SK-N-SH (cell line): ENCODE measurements around the gene CABP1. TPM values are rescaled to one million over a fixed set of nuclear protein-coding genes. Genes with fewer than 3 reads are reported as not detected.

Experiments
- CTCF ChIA-PET: fragments of 300-600, 350-600 bp; formaldehyde crosslinking; extraction: SDS; loops from one replicate; lab custom pipeline; 2021; lab: Yijun Ruan, JAX
- POLR2A ChIA-PET: fragments of 350-600 bp; sonication (Branson Sonifier 250); formaldehyde crosslinking; extraction: SDS; loops from one replicate; lab custom pipeline; 2020; ENCODE audit warnings: antibody characterized with exemption, inconsistent platforms; lab: Yijun Ruan, JAX
- DNase-seq: peaks from one replicate; pipeline ENCODE4 v3.0.0; 2012
- H2AFZ ChIP-seq: fragments of 200-600 bp; sonication (generic); 2 replicates; pipeline ENCODE4 v1.8.1; 2016; ENCODE audit warnings: antibody characterized with exemption, mild to moderate bottlenecking, low read depth
- H3F3A ChIP-seq: fragments of 200-600 bp; sonication (generic); replicated peaks from 2 replicates; pipeline ENCODE3; 2016; ENCODE audit warnings: antibody characterized with exemption, mild to moderate bottlenecking; ENCODE audit not compliant: insufficient read depth
- H3K27ac ChIP-seq, 2 experiments: fragments of 200-500 bp in 1 of 2; fragments of 200-600 bp in 1 of 2; sonication (Bioruptor generic) in 1 of 2; sonication (generic), shearing (Covaris generic) in 1 of 2; 2 replicates each; pipeline versions ENCODE4 v1.5.1 to v1.6.1; 2014 to 2016; ENCODE audit warnings: low read depth in 2 of 2, inconsistent platforms in 1 of 2, low read length in 1 of 2, mild to moderate bottlenecking in 1 of 2, mixed read lengths in 1 of 2
- H3K27me3 ChIP-seq: fragments of 200-600 bp; sonication (generic), shearing (Covaris generic); 2 replicates; pipeline ENCODE4 v1.6.1; 2016; ENCODE audit warnings: mixed run types; ENCODE audit not compliant: insufficient read depth
- H3K36me3 ChIP-seq, 2 experiments: fragments of 200-500 bp in 1 of 2; fragments of 200-600 bp in 1 of 2; sonication (Bioruptor generic) in 1 of 2; sonication (generic) in 1 of 2; replicated peaks in 1 of 2; 2 replicates each; pipeline versions ENCODE3 to v1.5.1; 2014 to 2016; ENCODE audit warnings: low read length in 1 of 2, mild to moderate bottlenecking in 1 of 2; ENCODE audit not compliant: insufficient read depth in 2 of 2, control insufficient read depth in 1 of 2
- H3K4me1 ChIP-seq, 2 experiments: fragments of 200-500 bp in 1 of 2; fragments of 200-600 bp in 1 of 2; sonication (Bioruptor generic) in 1 of 2; sonication (generic), shearing (Covaris generic) in 1 of 2; 2 replicates each; pipeline versions ENCODE4 v1.5.1 to v1.6.1; 2014 to 2016; ENCODE audit warnings: low read depth in 1 of 2, low read length in 1 of 2, mixed run types in 1 of 2; ENCODE audit not compliant: insufficient read depth in 2 of 2, control insufficient read depth in 1 of 2
- H3K4me2 ChIP-seq: fragments of 200-600 bp; sonication (generic), shearing (Covaris generic); 2 replicates; pipeline ENCODE4 v1.6.1; 2017; ENCODE audit warnings: mixed run types
- H3K4me3 ChIP-seq, 2 experiments: fragments of 200-500 bp in 1 of 2; fragments of 200-600 bp in 1 of 2; sonication (Bioruptor generic) in 1 of 2; sonication (generic), shearing (Covaris generic) in 1 of 2; 2 replicates each; pipeline versions ENCODE4 v1.5.1 to v1.8.1; 2014 to 2016; ENCODE audit warnings: low read depth in 2 of 2, inconsistent platforms in 1 of 2, low read length in 1 of 2, mild to moderate bottlenecking in 1 of 2, mixed read lengths in 1 of 2, moderate library complexity in 1 of 2
- H3K79me2 ChIP-seq: fragments of 200-600 bp; sonication (generic); 2 replicates; pipeline ENCODE4 v1.8.1; 2017; ENCODE audit warnings: mild to moderate bottlenecking; ENCODE audit not compliant: insufficient read depth
- H3K9ac ChIP-seq: fragments of 200-600 bp; sonication (generic); 2 replicates; pipeline ENCODE4 v1.6.1; 2017; ENCODE audit warnings: mixed run types
- H3K9me2 ChIP-seq: fragments of 200-600 bp; sonication (generic); 2 replicates; pipeline ENCODE4 v1.6.1; 2017; ENCODE audit warnings: mixed run types
- H3K9me3 ChIP-seq: fragments of 200-600 bp; sonication (generic); 2 replicates; pipeline ENCODE4 v1.6.1; 2017; ENCODE audit warnings: mixed run types, mild to moderate bottlenecking, moderate library complexity
- H4K20me1 ChIP-seq: fragments of 200-600 bp; sonication (generic); 2 replicates; pipeline ENCODE4 v1.6.1; 2017; ENCODE audit warnings: mild to moderate bottlenecking, mixed run types; ENCODE audit not compliant: insufficient read depth
- ELF1 ChIP-seq: IDR thresholded peaks from 2 replicates; pipeline ENCODE4 v1.4.0; 2012
- EZH2phosphoT487 ChIP-seq: fragments of 200-600 bp; sonication (generic); IDR thresholded peaks from 2 replicates; pipeline ENCODE4 v1.6.1; 2017; ENCODE audit warnings: low read depth, mixed run types, mild to moderate bottlenecking, antibody characterized with exemption, moderate library complexity, borderline replicate concordance
- FOSL2 ChIP-seq: IDR thresholded peaks from 2 replicates; pipeline ENCODE4 v1.4.0; 2012; ENCODE audit warnings: low read depth, mild to moderate bottlenecking, moderate library complexity, borderline replicate concordance
- FOXM1 ChIP-seq: IDR thresholded peaks from 2 replicates; pipeline ENCODE4 v1.4.0; 2012; ENCODE audit warnings: low read depth, mild to moderate bottlenecking
- GABPA ChIP-seq: IDR thresholded peaks from 2 replicates; pipeline ENCODE4 v1.4.0; 2012; ENCODE audit warnings: low read depth, mild to moderate bottlenecking
- GATA2 ChIP-seq: sonication (generic); formaldehyde crosslinking; IDR thresholded peaks from 2 replicates; pipeline ENCODE4 v1.5.0; 2020; ENCODE audit warnings: mild to moderate bottlenecking, missing genetic modification reagents
- IRF3 ChIP-seq: fragments of 150-350 bp; IDR thresholded peaks from 2 replicates; pipeline ENCODE4 v1.6.1; 2016; ENCODE audit warnings: mild to moderate bottlenecking, low read depth, low read length
- MEF2A ChIP-seq: IDR thresholded peaks from 2 replicates; pipeline ENCODE4 v1.4.0; 2012; ENCODE audit warnings: low read depth, borderline replicate concordance
- MXI1 ChIP-seq: IDR thresholded peaks from 2 replicates; pipeline ENCODE4 v1.6.1; 2012; ENCODE audit warnings: mild to moderate bottlenecking, low read depth, low read length, improper control_type of control experiment
- NRF1 ChIP-seq: IDR thresholded peaks from 2 replicates; pipeline ENCODE4 v1.6.1; 2012; ENCODE audit warnings: low read depth, mild to moderate bottlenecking, low read length
- RCOR1 ChIP-seq: fragments of 150-350 bp; IDR thresholded peaks from 2 replicates; pipeline ENCODE4 v1.6.1; 2017; ENCODE audit warnings: antibody characterized with exemption, low read length
- SIN3A ChIP-seq: IDR thresholded peaks from 2 replicates; pipeline ENCODE4 v1.6.1; 2012; ENCODE audit warnings: low read depth, mild to moderate bottlenecking, low read length, moderate library complexity, borderline replicate concordance
- TAF1 ChIP-seq: IDR thresholded peaks from 2 replicates; pipeline ENCODE4 v1.6.1; 2012; ENCODE audit warnings: low read depth, mild to moderate bottlenecking, low read length, moderate library complexity, borderline replicate concordance
- YY1 ChIP-seq: IDR thresholded peaks from 2 replicates; pipeline ENCODE4 v1.4.0; 2012; ENCODE audit warnings: low read depth, mild to moderate bottlenecking
- WGBS: methylation state at CpG from one replicate; pipeline ENCODE4 v1.1.6; 2017; ENCODE audit warnings: low lambda C conversion rate; 5-methylcytosine and 5-hydroxymethylcytosine counted together
- polyA plus RNA-seq, 3 experiments: library from polyadenylated mRNA; depleted of rRNA; stranded (reverse); fragments of >200 nt; gene quantifications; 2 replicates each; pipeline ENCODE4 v1.2.3, GENCODE V29; 2012
- TF ChIP-seq, protein P1 (sequence below): fragments of 150-350 bp; IDR thresholded peaks from 2 replicates; pipeline ENCODE4 v1.6.1; 2017; ENCODE audit warnings: antibody characterized with exemption, low read length, low read depth, borderline replicate concordance
- TF ChIP-seq, protein P2 (sequence below): IDR thresholded peaks from 2 replicates; pipeline ENCODE4 v1.4.0; 2012; ENCODE audit warnings: low read depth, borderline replicate concordance
- TF ChIP-seq, protein P3 (sequence below): IDR thresholded peaks from 2 replicates; pipeline ENCODE4 v1.4.0; 2012; ENCODE audit warnings: low read depth, borderline replicate concordance

Gene CABP1
- polyA plus RNA-seq, 1 of the 3 experiments (the other 2 are of a cell fraction), result 0.08 TPM

DNA sequence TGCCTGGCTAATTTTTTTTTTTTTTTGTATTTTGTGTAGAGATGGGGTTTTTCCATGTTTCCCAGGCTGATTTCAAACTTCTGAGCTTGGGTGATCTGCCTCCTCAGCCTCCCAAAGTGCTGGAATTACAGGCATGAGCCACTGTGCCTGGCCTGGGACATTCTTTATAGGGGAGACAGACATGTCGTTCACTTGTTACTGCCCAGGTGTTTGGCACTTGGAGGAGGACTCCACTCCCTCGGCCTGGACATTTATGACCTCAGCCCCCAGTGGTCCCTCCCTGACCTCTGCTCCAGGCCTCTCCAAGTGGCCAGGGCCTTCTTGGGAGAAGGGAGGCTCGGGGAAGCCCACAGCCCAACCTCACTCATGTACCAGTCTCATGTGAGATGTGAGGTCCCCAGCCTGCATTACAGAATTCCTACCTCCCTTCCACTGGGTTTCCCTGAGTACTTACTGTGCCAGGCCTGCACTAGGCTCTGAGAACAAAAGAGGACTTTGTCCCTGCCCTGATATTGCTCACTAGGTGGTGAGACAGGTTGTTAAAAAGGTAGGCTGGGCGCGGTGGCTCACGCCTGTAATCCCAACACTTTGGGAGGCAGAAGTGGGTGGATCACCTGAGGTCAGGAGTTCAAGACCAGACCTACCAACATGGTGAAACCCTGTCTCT lies 49.6 kb upstream of the CABP1 start (continued):
- TF ChIP-seq IRF3, result no peak

GRCh38 chr12:120592121-120593049 lies 48.0 kb upstream of the CABP1 start:
- DNase-seq, result no peak
- CTCF ChIA-PET, result interaction anchor here (0.9 to 1.5 kb wide), 3 partner anchors 8 to 56 kb away, joined by 3 to 4 read pairs (median 3); no protein-coding TSS in a partner anchor
- no peak overlapping the region for H3K27ac ChIP-seq
- no peaks in the 10 kb centered on the region for H3K9me3 ChIP-seq
- no peaks in the 10 kb centered on the region for H3K4me1 ChIP-seq
- H4K20me1 ChIP-seq, result no peaks in the 10 kb centered on the region
- H3K79me2 ChIP-seq, result no peaks in the 10 kb centered on the region
- no peaks in the 10 kb centered on the region for H3K27me3 ChIP-seq
- 72% methylated on average over 8 of the region's 8 CpGs for WGBS
- no peaks in the 10 kb centered on the region for H3K9me2 ChIP-seq
- no peaks in the 10 kb centered on the region for H3F3A ChIP-seq
- TF ChIP-seq GATA2 (CRISPR knock-in tag), result no peak
- TF ChIP-seq MEF2A, result no peak
- no peak for TF ChIP-seq NRF1
- TF ChIP-seq, protein P1, sequence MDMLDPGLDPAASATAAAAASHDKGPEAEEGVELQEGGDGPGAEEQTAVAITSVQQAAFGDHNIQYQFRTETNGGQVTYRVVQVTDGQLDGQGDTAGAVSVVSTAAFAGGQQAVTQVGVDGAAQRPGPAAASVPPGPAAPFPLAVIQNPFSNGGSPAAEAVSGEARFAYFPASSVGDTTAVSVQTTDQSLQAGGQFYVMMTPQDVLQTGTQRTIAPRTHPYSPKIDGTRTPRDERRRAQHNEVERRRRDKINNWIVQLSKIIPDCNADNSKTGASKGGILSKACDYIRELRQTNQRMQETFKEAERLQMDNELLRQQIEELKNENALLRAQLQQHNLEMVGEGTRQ, result no peak
- TF ChIP-seq EZH2phosphoT487, result no peak
- TF ChIP-seq MXI1, result no peak
- no peak for TF ChIP-seq FOSL2
- no peak for TF ChIP-seq SIN3A
- no peak for TF ChIP-seq YY1
- no peak for TF ChIP-seq ELF1
- TF ChIP-seq, protein P2, sequence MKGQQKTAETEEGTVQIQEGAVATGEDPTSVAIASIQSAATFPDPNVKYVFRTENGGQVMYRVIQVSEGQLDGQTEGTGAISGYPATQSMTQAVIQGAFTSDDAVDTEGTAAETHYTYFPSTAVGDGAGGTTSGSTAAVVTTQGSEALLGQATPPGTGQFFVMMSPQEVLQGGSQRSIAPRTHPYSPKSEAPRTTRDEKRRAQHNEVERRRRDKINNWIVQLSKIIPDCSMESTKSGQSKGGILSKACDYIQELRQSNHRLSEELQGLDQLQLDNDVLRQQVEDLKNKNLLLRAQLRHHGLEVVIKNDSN, result no peak
- TF ChIP-seq FOXM1, result no peak
- TF ChIP-seq, protein P3, sequence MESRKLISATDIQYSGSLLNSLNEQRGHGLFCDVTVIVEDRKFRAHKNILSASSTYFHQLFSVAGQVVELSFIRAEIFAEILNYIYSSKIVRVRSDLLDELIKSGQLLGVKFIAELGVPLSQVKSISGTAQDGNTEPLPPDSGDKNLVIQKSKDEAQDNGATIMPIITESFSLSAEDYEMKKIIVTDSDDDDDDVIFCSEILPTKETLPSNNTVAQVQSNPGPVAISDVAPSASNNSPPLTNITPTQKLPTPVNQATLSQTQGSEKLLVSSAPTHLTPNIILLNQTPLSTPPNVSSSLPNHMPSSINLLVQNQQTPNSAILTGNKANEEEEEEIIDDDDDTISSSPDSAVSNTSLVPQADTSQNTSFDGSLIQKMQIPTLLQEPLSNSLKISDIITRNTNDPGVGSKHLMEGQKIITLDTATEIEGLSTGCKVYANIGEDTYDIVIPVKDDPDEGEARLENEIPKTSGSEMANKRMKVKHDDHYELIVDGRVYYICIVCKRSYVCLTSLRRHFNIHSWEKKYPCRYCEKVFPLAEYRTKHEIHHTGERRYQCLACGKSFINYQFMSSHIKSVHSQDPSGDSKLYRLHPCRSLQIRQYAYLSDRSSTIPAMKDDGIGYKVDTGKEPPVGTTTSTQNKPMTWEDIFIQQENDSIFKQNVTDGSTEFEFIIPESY, result no peak
- no peak for TF ChIP-seq RCOR1
- no peak for TF ChIP-seq GABPA
- TF ChIP-seq TAF1, result no peak
- TF ChIP-seq, all 33 proteins: peak for 0
- H3K4me2 ChIP-seq, result no peak overlapping the region
- H2AFZ ChIP-seq, result no peak overlapping the region
- H3K4me3 ChIP-seq, result no peak overlapping the region
- H3K36me3 ChIP-seq, result no peaks in the 10 kb centered on the region
- POLR2A ChIA-PET, result no interaction called here
- H3K9ac ChIP-seq, result no peak overlapping the region
